PFSK-1 (cell line): ENCODE results near the gene ESRRA. TPM values are rescaled to one million over a fixed set of nuclear protein-coding genes. Genes with fewer than 3 reads are reported as not detected.

ENCODE experiments used
- FOXP2 ChIP-seq: optimal IDR thresholded peaks from 2 replicates; pipeline ENCODE3; 2011; ENCODE audit warnings: borderline replicate concordance, control low read depth, inconsistent platforms; ENCODE audit not compliant: insufficient read depth; ENCODE audit errors: extremely low read length, extremely low read depth
- POLR2AphosphoS5 ChIP-seq: IDR thresholded peaks from 2 replicates; pipeline ENCODE4 v1.6.1; 2012; ENCODE audit warnings: low read depth, mild to moderate bottlenecking, control low read depth, low read length, moderate library complexity
- SIN3A ChIP-seq: IDR thresholded peaks from 2 replicates; pipeline ENCODE4 v1.6.1; 2012; ENCODE audit warnings: mild to moderate bottlenecking, low read length, moderate library complexity, borderline replicate concordance; ENCODE audit not compliant: insufficient read depth
- TAF1 ChIP-seq: IDR thresholded peaks from 2 replicates; pipeline ENCODE4 v1.6.1; 2012; ENCODE audit warnings: low read length, control low read depth, borderline replicate concordance; ENCODE audit not compliant: insufficient read depth
- polyA plus RNA-seq: library from polyadenylated mRNA; unstranded; fragments of >200 nt; gene quantifications from one replicate; pipeline ENCODE4 v1.2.1, GENCODE V29; 2012; ENCODE audit warnings: low read depth, missing spikeins; ENCODE audit not compliant: insufficient read length
- TF ChIP-seq, protein P1 (sequence below), 2 experiments: IDR thresholded peaks; 2 replicates each; pipeline versions ENCODE4 v1.6.1 to v1.8.0; 2011 to 2012; ENCODE audit warnings: low read depth in 2 of 2, low read length in 2 of 2, control low read depth in 1 of 2, inconsistent platforms in 1 of 2, mild to moderate bottlenecking in 1 of 2, moderate library complexity in 1 of 2; ENCODE audit not compliant: insufficient read depth in 1 of 2

Gene ESRRA
- 90.5 TPM for polyA plus RNA-seq

DNA sequence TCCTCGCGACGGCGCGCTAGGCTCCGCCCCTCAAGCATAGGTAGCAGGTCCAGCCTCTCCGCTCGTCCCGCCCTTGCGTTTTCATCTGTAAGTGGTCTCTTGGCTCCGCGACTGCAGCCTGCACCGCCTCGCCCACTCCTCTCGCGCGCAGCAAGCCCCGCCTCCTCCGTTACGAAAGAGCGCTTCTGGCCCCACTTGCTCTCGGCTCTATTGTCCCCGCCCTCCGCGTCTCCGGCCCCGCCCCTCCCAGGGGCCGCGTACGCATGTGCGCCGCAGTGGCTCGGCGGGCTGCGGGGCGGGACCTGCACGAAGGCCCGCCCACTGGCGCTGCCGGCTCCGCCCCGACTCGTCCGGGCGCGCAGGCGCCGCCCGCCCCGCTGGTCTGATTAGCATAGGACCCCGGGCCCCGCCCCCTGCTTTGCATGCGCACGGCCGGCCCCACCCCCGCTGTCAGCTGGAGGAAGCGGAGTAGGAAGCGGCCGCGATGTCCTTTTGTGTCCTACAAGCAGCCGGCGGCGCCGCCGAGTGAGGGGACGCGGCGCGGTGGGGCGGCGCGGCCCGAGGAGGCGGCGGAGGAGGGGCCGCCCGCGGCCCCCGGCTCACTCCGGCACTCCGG, at the start of gene ESRRA:
TSS of gene ESRRA (plus strand) at position 450 of the 616 bp plus-strand sequence. CDS start 1,656 bp downstream, outside the sequence.
- TF ChIP-seq FOXP2 (peak; percentile 48), SIN3A (peak; percentile 90; the same call in 1 of the 2 replicates), TAF1 (peak; percentile 68; the same call in 1 of the 2 replicates)
- TF ChIP-seq, protein P1, sequence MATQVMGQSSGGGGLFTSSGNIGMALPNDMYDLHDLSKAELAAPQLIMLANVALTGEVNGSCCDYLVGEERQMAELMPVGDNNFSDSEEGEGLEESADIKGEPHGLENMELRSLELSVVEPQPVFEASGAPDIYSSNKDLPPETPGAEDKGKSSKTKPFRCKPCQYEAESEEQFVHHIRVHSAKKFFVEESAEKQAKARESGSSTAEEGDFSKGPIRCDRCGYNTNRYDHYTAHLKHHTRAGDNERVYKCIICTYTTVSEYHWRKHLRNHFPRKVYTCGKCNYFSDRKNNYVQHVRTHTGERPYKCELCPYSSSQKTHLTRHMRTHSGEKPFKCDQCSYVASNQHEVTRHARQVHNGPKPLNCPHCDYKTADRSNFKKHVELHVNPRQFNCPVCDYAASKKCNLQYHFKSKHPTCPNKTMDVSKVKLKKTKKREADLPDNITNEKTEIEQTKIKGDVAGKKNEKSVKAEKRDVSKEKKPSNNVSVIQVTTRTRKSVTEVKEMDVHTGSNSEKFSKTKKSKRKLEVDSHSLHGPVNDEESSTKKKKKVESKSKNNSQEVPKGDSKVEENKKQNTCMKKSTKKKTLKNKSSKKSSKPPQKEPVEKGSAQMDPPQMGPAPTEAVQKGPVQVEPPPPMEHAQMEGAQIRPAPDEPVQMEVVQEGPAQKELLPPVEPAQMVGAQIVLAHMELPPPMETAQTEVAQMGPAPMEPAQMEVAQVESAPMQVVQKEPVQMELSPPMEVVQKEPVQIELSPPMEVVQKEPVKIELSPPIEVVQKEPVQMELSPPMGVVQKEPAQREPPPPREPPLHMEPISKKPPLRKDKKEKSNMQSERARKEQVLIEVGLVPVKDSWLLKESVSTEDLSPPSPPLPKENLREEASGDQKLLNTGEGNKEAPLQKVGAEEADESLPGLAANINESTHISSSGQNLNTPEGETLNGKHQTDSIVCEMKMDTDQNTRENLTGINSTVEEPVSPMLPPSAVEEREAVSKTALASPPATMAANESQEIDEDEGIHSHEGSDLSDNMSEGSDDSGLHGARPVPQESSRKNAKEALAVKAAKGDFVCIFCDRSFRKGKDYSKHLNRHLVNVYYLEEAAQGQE (IDR thresholded peaks at IDR 0.05; ENCODE audit: insufficient read depth in 1 of 2, low read depth in 2 of 2, low read length in 2 of 2) = no peak

DNA sequence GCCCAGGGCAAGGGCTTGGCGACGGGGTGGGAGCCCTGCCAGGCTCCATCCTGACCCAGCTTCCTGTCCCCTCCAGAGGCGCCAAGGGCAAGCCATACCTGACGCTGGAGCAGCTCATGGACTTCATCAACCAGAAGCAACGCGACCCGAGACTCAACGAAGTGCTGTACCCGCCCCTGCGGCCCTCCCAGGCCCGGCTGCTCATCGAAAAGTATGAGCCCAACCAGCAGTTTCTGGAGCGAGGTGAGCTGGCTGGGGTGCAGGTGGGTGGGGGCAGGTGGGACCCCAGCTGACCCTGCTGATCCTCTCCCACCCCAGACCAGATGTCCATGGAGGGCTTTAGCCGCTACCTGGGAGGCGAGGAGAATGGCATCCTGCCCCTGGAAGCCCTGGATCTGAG, 49.0 kb upstream of the ESRRA start:
- TF ChIP-seq POLR2AphosphoS5 = no peak
- TF ChIP-seq, protein P1 (IDR thresholded peaks at IDR 0.05; ENCODE audit: insufficient read depth in 1 of 2, low read depth in 2 of 2, low read length in 2 of 2) = no peak
- no peak for TF ChIP-seq FOXP2
- TF ChIP-seq SIN3A = no peak
- no peak for TF ChIP-seq TAF1

DNA sequence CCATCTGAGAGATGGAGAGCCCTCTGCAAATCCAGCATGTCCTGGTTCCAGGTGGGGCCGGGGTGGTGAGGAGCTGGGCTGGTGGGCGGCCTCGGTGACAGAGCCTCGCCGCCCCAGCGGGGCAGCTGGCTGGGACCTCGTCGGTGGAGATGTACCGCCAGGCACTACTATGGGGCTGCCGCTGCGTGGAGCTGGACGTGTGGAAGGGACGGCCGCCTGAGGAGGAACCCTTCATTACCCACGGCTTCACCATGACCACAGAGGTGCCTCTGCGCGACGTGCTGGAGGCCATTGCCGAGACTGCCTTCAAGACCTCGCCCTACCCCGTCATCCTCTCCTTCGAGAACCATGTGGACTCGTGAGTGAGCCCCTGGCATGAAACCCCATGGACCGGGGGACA, 47.0 kb upstream of the ESRRA start:
- TF ChIP-seq FOXP2 = no peak
- TF ChIP-seq SIN3A = no peak
- TF ChIP-seq TAF1 = no peak
- TF ChIP-seq POLR2AphosphoS5 = no peak
- TF ChIP-seq, protein P1 (IDR thresholded peaks at IDR 0.05; ENCODE audit: insufficient read depth in 1 of 2, low read depth in 2 of 2, low read length in 2 of 2) = no peak

DNA sequence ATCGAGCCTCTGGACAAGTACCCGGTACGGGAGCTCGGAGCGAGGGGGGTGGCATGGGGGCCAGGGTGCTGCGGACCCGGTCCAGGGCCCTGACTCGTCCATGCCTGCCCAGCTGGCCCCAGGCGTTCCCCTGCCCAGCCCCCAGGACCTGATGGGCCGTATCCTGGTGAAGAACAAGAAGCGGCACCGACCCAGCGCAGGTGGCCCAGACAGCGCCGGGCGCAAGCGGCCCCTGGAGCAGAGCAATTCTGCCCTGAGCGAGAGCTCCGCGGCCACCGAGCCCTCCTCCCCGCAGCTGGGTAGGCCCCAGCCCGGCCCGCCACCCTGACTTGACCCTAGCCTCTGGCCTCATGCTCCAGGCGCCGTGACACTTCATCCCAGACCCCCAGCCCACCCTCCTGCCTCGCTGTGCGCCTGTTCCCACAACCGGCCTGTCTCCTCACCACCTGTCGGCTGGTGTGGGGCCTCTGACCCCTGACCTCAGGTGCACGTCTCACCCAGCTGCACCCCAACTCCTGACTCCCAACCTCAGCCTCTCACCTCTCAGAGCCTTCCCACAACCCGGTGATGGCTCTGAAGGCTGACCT, 46.3 kb upstream of the ESRRA start:
- no peak for TF ChIP-seq TAF1

DNA sequence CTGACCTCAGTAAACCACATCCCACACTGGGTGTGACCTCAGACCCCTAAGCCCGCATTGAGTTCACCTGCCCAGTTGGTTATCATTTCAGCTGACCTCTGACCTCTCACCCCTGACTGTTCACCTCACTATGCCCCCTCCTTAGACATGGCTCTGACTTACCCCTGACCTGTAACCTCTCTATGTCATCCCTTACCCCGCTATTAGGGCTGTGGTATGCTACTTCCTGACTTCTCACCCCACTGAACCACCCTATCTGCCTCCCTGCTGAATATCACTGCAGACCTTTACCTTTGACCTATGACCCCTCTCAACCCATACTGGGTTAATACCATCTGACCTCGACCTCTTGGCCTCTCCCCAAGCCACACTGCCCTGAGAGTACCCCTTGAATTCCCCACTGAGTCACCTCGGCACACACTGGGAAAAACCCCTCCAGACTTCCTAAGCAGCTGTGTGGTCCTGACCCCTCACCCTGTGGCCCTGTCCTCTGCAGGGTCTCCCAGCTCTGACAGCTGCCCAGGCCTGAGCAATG, 45.7 kb upstream of the ESRRA start:
- TF ChIP-seq SIN3A (no peak), TAF1 (no peak), POLR2AphosphoS5 (no peak), FOXP2 (no peak)
- TF ChIP-seq, protein P1 (IDR thresholded peaks at IDR 0.05; ENCODE audit: insufficient read depth in 1 of 2, low read depth in 2 of 2, low read length in 2 of 2) = no peak
